Endothelial cell of umbilical vein (primary cell): ENCODE data around the gene GREB1. TPM values are rescaled to one million over a fixed set of nuclear protein-coding genes. Genes with fewer than 3 reads are reported as not detected.

Experiments used
- BruUV-seq: library from RNA; stranded (reverse); fragments of 400-500 nt; replicated peaks from 2 replicates; lab custom pipeline; 2021; lab: Mats Ljungman, UMichigan
- CTCF ChIA-PET: fragments of 300-600, 350-600 bp; sonication (Branson Sonifier 250); formaldehyde crosslinking; loops from one replicate; lab custom pipeline; 2021; ENCODE audit warnings: antibody characterized with exemption, inconsistent platforms; lab: Charles Lee
- POLR2A ChIA-PET: fragments of 300-600, 350-600 bp; sonication (Branson Sonifier 250); formaldehyde crosslinking; loops from one replicate; lab custom pipeline; 2021; ENCODE audit warnings: antibody characterized with exemption, inconsistent platforms; lab: Charles Lee
- DNase-seq: peaks from one replicate; pipeline ENCODE4 v3.0.0-alpha.2; 2011; ENCODE audit warnings: low read depth, low spot score
- FAIRE-seq: peaks from 2 replicates; lab custom pipeline; 2011; peaks lifted over from hg19 to GRCh38; lab: Jason Lieb, UNC
- H2AFZ ChIP-seq: 2 replicates; pipeline ENCODE4 v1.6.0; 2012; ENCODE audit warnings: low read depth, low read length, control low read depth, inconsistent platforms
- H3K27ac ChIP-seq: 2 replicates; pipeline ENCODE4 v1.5.1; 2011; ENCODE audit warnings: low read depth, mild to moderate bottlenecking, control low read depth, low read length, moderate library complexity; ENCODE audit not compliant: insufficient read depth
- H3K27me3 ChIP-seq, 2 experiments: 2 replicates each; pipeline versions ENCODE4 v1.6.0 to v1.6.1; 2011; ENCODE audit warnings: low read length in 2 of 2, mixed read lengths in 1 of 2; ENCODE audit not compliant: control insufficient read depth in 2 of 2, insufficient read depth in 2 of 2
- H3K36me3 ChIP-seq, 2 experiments: 2 replicates in 1 of 2; 3 replicates in 1 of 2; pipeline ENCODE4 v1.5.1; 2011; ENCODE audit warnings: low read length in 2 of 2, mild to moderate bottlenecking in 1 of 2, moderate library complexity in 1 of 2; ENCODE audit not compliant: control insufficient read depth in 2 of 2, insufficient read depth in 2 of 2; ENCODE audit errors: extremely low read depth in 1 of 2
- H3K4me1 ChIP-seq: 3 replicates; pipeline ENCODE4 v1.5.1; 2011; ENCODE audit warnings: mild to moderate bottlenecking, low read length; ENCODE audit not compliant: control insufficient read depth, insufficient read depth; ENCODE audit errors: extremely low read depth
- H3K4me2 ChIP-seq: 2 replicates; pipeline ENCODE4 v1.6.1; 2011; ENCODE audit warnings: low read length, control low read depth, mixed read lengths; ENCODE audit not compliant: insufficient read depth
- H3K4me3 ChIP-seq, 3 experiments: fragments of 200-600 bp in 1 of 3; sonication (generic), shearing (Covaris generic) in 1 of 3; replicated peaks in 1 of 3; 2 replicates each; pipeline ENCODE4 v1.5.1; 2011 to 2016; ENCODE audit warnings: control low read depth in 3 of 3, low read length in 3 of 3, mild to moderate bottlenecking in 2 of 3, inconsistent platforms in 1 of 3, low read depth in 1 of 3, moderate library complexity in 1 of 3; ENCODE audit not compliant: insufficient read depth in 1 of 3
- H3K79me2 ChIP-seq: 2 replicates; pipeline ENCODE4 v1.6.0; 2012; ENCODE audit warnings: low read length, inconsistent platforms; ENCODE audit not compliant: control insufficient read depth, insufficient read depth
- H3K9ac ChIP-seq: replicated peaks from 2 replicates; pipeline ENCODE3; 2011; ENCODE audit warnings: low read length, control low read depth; ENCODE audit not compliant: insufficient read depth; ENCODE audit errors: extremely low read depth
- H3K9me1 ChIP-seq: replicated peaks from 3 replicates; pipeline ENCODE4 v1.6.0; 2011; ENCODE audit warnings: mild to moderate bottlenecking, low read length; ENCODE audit not compliant: control insufficient read depth, insufficient read depth; ENCODE audit errors: extremely low read depth
- H3K9me3 ChIP-seq: replicated peaks from 2 replicates; pipeline ENCODE4 v1.5.1; 2012; ENCODE audit warnings: low read length, inconsistent platforms; ENCODE audit not compliant: control insufficient read depth, insufficient read depth
- H4K20me1 ChIP-seq: replicated peaks from 2 replicates; pipeline ENCODE3; 2011; ENCODE audit warnings: mild to moderate bottlenecking, low read length; ENCODE audit not compliant: control insufficient read depth, insufficient read depth; ENCODE audit errors: extremely low read depth
- CTCF ChIP-seq, 2 donors: IDR thresholded peaks; 1 replicate in 1 of 2; 2 replicates in 1 of 2; pipeline ENCODE4 v1.5.1; 2011; ENCODE audit warnings: low read length in 2 of 2, mild to moderate bottlenecking in 2 of 2, moderate library complexity in 2 of 2, control low read depth in 1 of 2, inconsistent platforms in 1 of 2, low read depth in 1 of 2; ENCODE audit not compliant: insufficient read depth in 1 of 2; ENCODE audit errors: extremely low read depth in 1 of 2
- EZH2 ChIP-seq: IDR thresholded peaks from 2 replicates; pipeline ENCODE4 v1.6.1; 2012; ENCODE audit warnings: borderline replicate concordance, low read depth, mild to moderate bottlenecking, moderate library complexity, low read length, inconsistent platforms; ENCODE audit not compliant: severe bottlenecking
- FOS ChIP-seq: IDR thresholded peaks from 2 replicates; pipeline ENCODE4 v1.6.1; 2011; ENCODE audit warnings: mild to moderate bottlenecking, low read length, moderate library complexity, borderline replicate concordance; ENCODE audit not compliant: insufficient read depth
- GATA2 ChIP-seq: IDR thresholded peaks from 2 replicates; pipeline ENCODE4 v1.7.0; 2011; ENCODE audit warnings: low read depth, mild to moderate bottlenecking, moderate library complexity, mixed read lengths, low read length; ENCODE audit not compliant: insufficient read length, insufficient read depth
- JUN ChIP-seq: IDR thresholded peaks from 2 replicates; pipeline ENCODE4 v1.6.1; 2011; ENCODE audit warnings: borderline replicate concordance, low read depth; ENCODE audit not compliant: insufficient read length, insufficient read depth
- MAX ChIP-seq: IDR thresholded peaks from 2 replicates; pipeline ENCODE4 v1.6.1; 2011; ENCODE audit not compliant: insufficient read depth, insufficient read length
- MYC ChIP-seq: IDR thresholded peaks from one replicate; pipeline ENCODE4 v1.6.1; 2011; ENCODE audit warnings: mild to moderate bottlenecking, low read depth, low read length
- POLR2A ChIP-seq: IDR thresholded peaks from 2 replicates; pipeline ENCODE4 v1.6.1; 2012; ENCODE audit warnings: low read depth, mild to moderate bottlenecking, control low read depth, low read length
- POLR2AphosphoS5 ChIP-seq: IDR thresholded peaks from 2 replicates; pipeline ENCODE4 v1.6.1; 2012; ENCODE audit warnings: low read depth, mild to moderate bottlenecking, control low read depth, low read length, moderate library complexity; ENCODE audit not compliant: insufficient read depth
- dilution Hi-C: fragments of 300-500 bp; cut with MboI; formaldehyde crosslinking; loops from one replicate; pipeline ENCODE4 v1.15.0; 2019; ENCODE audit warnings: low sequenced_read_pairs; ENCODE audit not compliant: extremely low pct_ligation_motif_present
- intact Hi-C: fragments of 100-400 bp; cut with micrococcal nuclease; formaldehyde crosslinking; loops from one replicate; pipeline ENCODE4 v1.10.0; 2022
- polyA plus RNA-seq, 4 experiments: library from polyadenylated mRNA; depleted of rRNA in 3 of 4; stranded (reverse) in 3 of 4; unstranded in 1 of 4; fragments of >200 nt; gene quantifications; 2 replicates each; pipeline versions ENCODE4 v1.2.1 to v1.2.3, GENCODE V29; 2011 to 2012; ENCODE audit warnings: missing spikeins in 1 of 4
- total RNA-seq: library from RNA; stranded (reverse); gene quantifications from 2 replicates; pipeline ENCODE4 v1.2.3, GENCODE V29; 2021

Gene GREB1
- total and polyA plus RNA-seq, 2 donors (not counting 3 experiments of a cell fraction or from before 2014, with no cell fraction given), result 0.17 to 0.58 TPM

- Histone ChIP-seq H3K27ac (no peak overlapping the region), H3K4me2 (no peak overlapping the region), H3K27me3 (no peaks in the 10 kb centered on the region), H3K36me3 (no peaks in the 10 kb centered on the region), H3K9me3 (no peaks in the 10 kb centered on the region), H4K20me1 (no peaks in the 10 kb centered on the region), H3K4me1 (no peaks in the 10 kb centered on the region), H2AFZ (no peak overlapping the region), H3K4me3 (no peak overlapping the region), H3K79me2 (no peaks in the 10 kb centered on the region), H3K9ac (no peak overlapping the region), H3K9me1 (no peaks in the 10 kb centered on the region)
- dilution Hi-C loops (no loop called here), intact Hi-C loops (no loop called here)
- no peak for DNase-seq
- no TSS peak for BruUV-seq
- TF ChIP-seq GATA2 (no peak), CTCF (IDR thresholded peaks at IDR 0.05; ENCODE audit: extremely low read depth in 1 of 2, insufficient read depth in 1 of 2, low read depth in 1 of 2, low read length in 2 of 2) (no peak), JUN (no peak), EZH2 (no peak), MAX (no peak)
- ChIA-PET CTCF (no interaction called here), POLR2A (no interaction called here)
- no peak for FAIRE-seq
These were observed 12.1 kb upstream of the GREB1 start for GRCh38 chr2:11521775-11522174.

GRCh38 chr2:11524470-11524869 lies 9.4 kb upstream of the GREB1 start:
- POLR2A ChIA-PET, result no interaction called here
- dilution Hi-C loops, result no loop called here
- FAIRE-seq, result no peak

More at GRCh38 chr2:11524470-11524869, 9.4 kb upstream of the GREB1 start:
- no peaks in the 10 kb centered on the region for H4K20me1 ChIP-seq
- no peaks in the 10 kb centered on the region for H3K79me2 ChIP-seq
- no peaks in the 10 kb centered on the region for H3K9me3 ChIP-seq
- no TSS peak for BruUV-seq
- TF ChIP-seq CTCF (IDR thresholded peaks at IDR 0.05; ENCODE audit: extremely low read depth in 1 of 2, insufficient read depth in 1 of 2, low read depth in 1 of 2, low read length in 2 of 2), result no peak
- no peak for TF ChIP-seq MYC
- TF ChIP-seq POLR2AphosphoS5, result no peak
- no peak for TF ChIP-seq GATA2
- no peak for TF ChIP-seq JUN
- TF ChIP-seq EZH2, result no peak
- no peak for TF ChIP-seq POLR2A
- no peak for TF ChIP-seq MAX
- TF ChIP-seq FOS, result no peak
- CTCF ChIA-PET, result no interaction called here
- no peak overlapping the region for H2AFZ ChIP-seq
- no peaks in the 10 kb centered on the region for H3K9me1 ChIP-seq
- peaks cover 0 to 4% of the 10 kb centered on the region in 2 experiments for H3K27me3 ChIP-seq
- no peaks in the 10 kb centered on the region for H3K36me3 ChIP-seq
- intact Hi-C loops, result no loop called here
- H3K27ac ChIP-seq, result no peak overlapping the region
- no peak overlapping the region for H3K9ac ChIP-seq
- no peaks in the 10 kb centered on the region for H3K4me1 ChIP-seq
- DNase-seq, result no peak
- no peak overlapping the region for H3K4me2 ChIP-seq
- no peak overlapping the region for H3K4me3 ChIP-seq
